HepG2 (cell line): ENCODE data around the gene WWC1. TPM values are rescaled to one million over a fixed set of nuclear protein-coding genes. Genes with fewer than 3 reads are reported as not detected.

ENCODE experiments used
- ATAC-seq: fragments of 200-7000 bp; cut with Tn5 transposase; 3 replicates; pipeline ENCODE4 v1.9.1; 2020; ENCODE audit warnings: mild to moderate bottlenecking, moderate library complexity
- BruUV-seq: library from RNA; stranded (reverse); fragments of 400-500 nt; replicated peaks from 2 replicates; lab custom pipeline; 2021; lab: Mats Ljungman, UMichigan
- CTCF ChIA-PET: fragments of 300-600 bp; formaldehyde crosslinking; extraction: SDS; loops from one replicate; lab custom pipeline; 2021; ENCODE audit warnings: low total read pairs, inconsistent platforms, low intra/inter-chr PET ratio; lab: Yijun Ruan, JAX
- POLR2A ChIA-PET: fragments of 350-600 bp; sonication (Branson Sonifier 250); formaldehyde crosslinking; loops from one replicate; lab custom pipeline; 2020; ENCODE audit warnings: antibody characterized with exemption, inconsistent platforms; lab: Yijun Ruan, JAX
- DNase-seq: peaks from one replicate; pipeline ENCODE4 v3.0.0-alpha.2; 2015; ENCODE audit warnings: low spot score
- FAIRE-seq: peaks from 3 replicates; lab custom pipeline; 2011; peaks lifted over from hg19 to GRCh38; lab: Jason Lieb, UNC
- H2AFZ ChIP-seq: one replicate; pipeline ENCODE4 v1.6.1; 2011; ENCODE audit warnings: low read length, inconsistent platforms
- H3K27ac ChIP-seq: fragments of 300-600 bp; 3 replicates; pipeline ENCODE4 v1.8.0; 2011; ENCODE audit warnings: mixed run types, mild to moderate bottlenecking, mixed read lengths, low read length, inconsistent platforms; ENCODE audit not compliant: insufficient read depth; ENCODE audit errors: extremely low read length
- H3K27me3 ChIP-seq, 2 experiments: fragments of 200-600 bp in 1 of 2; 2 replicates in 1 of 2; 3 replicates in 1 of 2; pipeline versions ENCODE4 v1.6.0 to v1.8.0; 2011; ENCODE audit warnings: low read length in 2 of 2, mild to moderate bottlenecking in 2 of 2, moderate library complexity in 2 of 2, inconsistent platforms in 1 of 2; ENCODE audit not compliant: insufficient read depth in 2 of 2, control insufficient read depth in 1 of 2
- H3K36me3 ChIP-seq, 2 experiments: fragments of 200-600 bp in 1 of 2; replicated peaks in 1 of 2; 2 replicates in 1 of 2; 3 replicates in 1 of 2; pipeline versions ENCODE4 v1.5.1 to v1.8.0; 2011; ENCODE audit warnings: low read length in 2 of 2, inconsistent platforms in 1 of 2; ENCODE audit not compliant: insufficient read depth in 2 of 2, control insufficient read depth in 1 of 2
- H3K4me1 ChIP-seq: 2 replicates; pipeline ENCODE4 v1.5.1; 2012; ENCODE audit warnings: low read length, inconsistent platforms; ENCODE audit not compliant: insufficient read depth
- H3K4me2 ChIP-seq: 2 replicates; pipeline ENCODE4 v1.6.0; 2011; ENCODE audit warnings: low read depth, low read length, inconsistent platforms
- H3K4me3 ChIP-seq, 3 experiments: fragments of 200-600 bp in 1 of 3; sonication (generic), shearing (Covaris generic) in 1 of 3; replicated peaks in 1 of 3; 2 replicates each; pipeline ENCODE4 v1.5.1; 2011 to 2016; ENCODE audit warnings: low read length in 3 of 3, inconsistent platforms in 2 of 3, low read depth in 2 of 3, mild to moderate bottlenecking in 2 of 3, control low read depth in 1 of 3, mixed read lengths in 1 of 3; ENCODE audit not compliant: insufficient read depth in 1 of 3
- H3K79me2 ChIP-seq: one replicate; pipeline ENCODE4 v1.6.1; 2011; ENCODE audit warnings: low read length, inconsistent platforms; ENCODE audit not compliant: insufficient read depth
- H3K9ac ChIP-seq: 2 replicates; pipeline ENCODE4 v1.6.0; 2011; ENCODE audit warnings: mild to moderate bottlenecking, low read depth, low read length, inconsistent platforms; ENCODE audit not compliant: insufficient read depth
- H3K9me3 ChIP-seq: 2 replicates; pipeline ENCODE4 v1.5.1; 2012; ENCODE audit warnings: mild to moderate bottlenecking, low read length
- H4K20me1 ChIP-seq: 2 replicates; pipeline ENCODE4 v1.6.0; 2011; ENCODE audit warnings: inconsistent platforms, mild to moderate bottlenecking, low read length, moderate library complexity; ENCODE audit not compliant: insufficient read depth
- CTCF ChIP-seq: sonication (generic); formaldehyde crosslinking; IDR thresholded peaks from 2 replicates; pipeline ENCODE4 v1.5.0; 2020; ENCODE audit warnings: mild to moderate bottlenecking, missing genetic modification reagents, moderate library complexity
- PRPF4 ChIP-seq: fragments of 200-400 bp; formaldehyde crosslinking; IDR thresholded peaks from 2 replicates; pipeline ENCODE4 v1.6.1; 2016; ENCODE audit warnings: low read length, low read depth; ENCODE audit not compliant: poor library complexity, severe bottlenecking
- RAD21 ChIP-seq: fragments of 450-650 bp; formaldehyde crosslinking; IDR thresholded peaks from 2 replicates; pipeline ENCODE4 v1.5.0; 2020; ENCODE audit warnings: mild to moderate bottlenecking
- SMC3 ChIP-seq: IDR thresholded peaks from 2 replicates; pipeline ENCODE4 v1.6.1; 2011; ENCODE audit warnings: low read length, improper control_type of control experiment
- STAG1 ChIP-seq: sonication (generic); formaldehyde crosslinking; IDR thresholded peaks from 2 replicates; pipeline ENCODE4 v1.4.0; 2020; ENCODE audit warnings: missing genetic modification reagents
- ZNF335 ChIP-seq: sonication (generic); formaldehyde crosslinking; IDR thresholded peaks from 2 replicates; pipeline ENCODE4 v1.4.0; 2020; ENCODE audit warnings: missing genetic modification reagents
- ZNF362 ChIP-seq: sonication (generic); formaldehyde crosslinking; IDR thresholded peaks from 2 replicates; pipeline ENCODE4 v1.4.0; 2020; ENCODE audit warnings: missing genetic modification reagents, mild to moderate bottlenecking, borderline replicate concordance
- ZNF770 ChIP-seq: sonication (generic); formaldehyde crosslinking; IDR thresholded peaks from 2 replicates; pipeline ENCODE4 v1.5.0; 2020; ENCODE audit warnings: mild to moderate bottlenecking, missing genetic modification reagents
- WGBS: methylation state at CpG from one replicate; pipeline ENCODE4 v1.1.6; 2017; ENCODE audit warnings: low lambda C conversion rate; 5-methylcytosine and 5-hydroxymethylcytosine counted together
- in situ Hi-C: cut with HindIII; loops from 2 replicates; pipeline ENCODE4 v1.10.0; 2017; ENCODE audit warnings: low pct_unique_long_range_greater_than_20kb; ENCODE audit not compliant: extremely low pct_ligation_motif_present
- intact Hi-C: fragments of 100-400 bp; cut with micrococcal nuclease; formaldehyde crosslinking; loops from one replicate; pipeline ENCODE4 v1.10.0; 2022; ENCODE audit not compliant: unreplicated experiment
- polyA plus RNA-seq, 8 experiments: library from polyadenylated mRNA; depleted of rRNA in 3 of 8; stranded (reverse) in 7 of 8; unstranded in 1 of 8; fragments of >200 nt; fragmentation: Illumina TruSeq in 4 of 8; extraction: Trizol in 4 of 8; gene quantifications; 2 replicates each; pipeline versions ENCODE4 v1.2.1 to v1.2.3, GENCODE V29; 2011 to 2016; ENCODE audit warnings: low read depth in 4 of 8, missing spikeins in 1 of 8, mixed read lengths in 1 of 8; ENCODE audit not compliant: insufficient read depth in 1 of 8
- total RNA-seq, 5 experiments: library from RNA; depleted of rRNA; stranded (reverse); fragments of >200 nt; fragmentation: Illumina TruSeq; extraction: Trizol; gene quantifications; 2 replicates each; pipeline ENCODE4 v1.2.3, GENCODE V29; 2016; ENCODE audit warnings: low read depth in 1 of 5

WWC1 gene
- total and polyA plus RNA-seq, 2 of the 13 experiments (the other 11 are each of a cell fraction or from before 2014, with no cell fraction given), result 8.3 to 17.9 TPM

- no peak overlapping the region for H2AFZ ChIP-seq
- H3K36me3 ChIP-seq, result peaks cover 0 to 13% of the 10 kb centered on the region in 2 experiments; a peak in 1 of 5 replicates
- peaks cover 25% of the 10 kb centered on the region for H3K4me1 ChIP-seq
- intact Hi-C loops, result loop anchor here (1.0 to 5.0 kb wide), 2 partner anchors 130 to 153 kb away; partner anchors contain the start of gene WWC1
- H3K27ac ChIP-seq, result no peak overlapping the region
- POLR2A ChIA-PET, result interaction anchor here (0.7 kb wide), 1 partner anchor 120 kb away, joined by 4 read pairs; no protein-coding TSS in a partner anchor
- no peak for TF ChIP-seq ZNF335 (CRISPR knock-in tag)
- peak; percentile 70 for TF ChIP-seq STAG1
- TF ChIP-seq RAD21, result peak; percentile 16; the same call in 1 of the 2 replicates
- peak; percentile 55 for TF ChIP-seq CTCF (CRISPR knock-in tag)
- peak; percentile 75; the same call in 1 of the 2 replicates for TF ChIP-seq ZNF362
- peak; percentile 33; the same call in 1 of the 2 replicates for TF ChIP-seq ZNF770 (CRISPR knock-in tag)
- no peak for TF ChIP-seq PRPF4
- TF ChIP-seq SMC3, result peak; percentile 43; the same call in 1 of the 2 replicates
- H4K20me1 ChIP-seq, result no peaks in the 10 kb centered on the region
- in situ Hi-C loops, result loop anchor here (5.0 kb wide), 1 partner anchor 150 kb away; no protein-coding TSS in a partner anchor
- no peaks in the 10 kb centered on the region for H3K9me3 ChIP-seq
- BruUV-seq, result no TSS peak
- WGBS, result 75% methylated on average over 4 of the region's 4 CpGs
- H3K27me3 ChIP-seq, result no peaks in the 10 kb centered on the region
- peak; percentile 30 for DNase-seq
- peak; percentile 72 for ATAC-seq
- H3K9ac ChIP-seq, result no peak overlapping the region
- no peak overlapping the region for H3K4me3 ChIP-seq
- no peaks in the 10 kb centered on the region for H3K79me2 ChIP-seq
- peak; percentile 66 for FAIRE-seq
- no peak overlapping the region for H3K4me2 ChIP-seq
- CTCF ChIA-PET, result interaction anchor here (2.0 kb wide), 1 partner anchor 152 kb away, joined by 16 read pairs; no protein-coding TSS in a partner anchor
Measured at GRCh38 chr5:168422431-168422830, 131.0 kb downstream of the WWC1 start.
